Spleen (tissue), 7 donors: ENCODE results near the gene TNPO3.

Source experiments
- POLR2A ChIP-seq, 3 donors: fragments of 450-650 bp; IDR thresholded peaks; one replicate each; pipeline ENCODE4 v1.5.1; 2017; ENCODE audit warnings: antibody characterized with exemption in 3 of 3, mild to moderate bottlenecking in 1 of 3
- POLR2AphosphoS5 ChIP-seq, 3 donors: sonication (generic); formaldehyde crosslinking; IDR thresholded peaks; one replicate each; pipeline ENCODE4 v1.5.1; 2017; ENCODE audit warnings: antibody characterized with exemption in 3 of 3
- TF ChIP-seq, protein P1 (sequence below), 11 experiments: fragments of 200-600 bp in 7 of 11; fragments of 450-650 bp in 4 of 11; sonication (generic) in 4 of 11; IDR thresholded peaks in 8 of 11; conservative IDR thresholded peaks in 3 of 11; 1 replicate in 7 of 11; 2 replicates in 4 of 11; pipeline versions ENCODE4 v1.4.0 to v1.8.0; 2016 to 2021; ENCODE audit warnings: antibody characterized with exemption in 11 of 11, inconsistent platforms in 4 of 11, mild to moderate bottlenecking in 1 of 11
- donor health status: DM: no; HTN: no; CAD: no; lungs with moderate emphysema.
- donor health status: DM: no; HTN: no; CAD: no.
- donor health status: DM: no; HTN: no; CAD: no.

DNA sequence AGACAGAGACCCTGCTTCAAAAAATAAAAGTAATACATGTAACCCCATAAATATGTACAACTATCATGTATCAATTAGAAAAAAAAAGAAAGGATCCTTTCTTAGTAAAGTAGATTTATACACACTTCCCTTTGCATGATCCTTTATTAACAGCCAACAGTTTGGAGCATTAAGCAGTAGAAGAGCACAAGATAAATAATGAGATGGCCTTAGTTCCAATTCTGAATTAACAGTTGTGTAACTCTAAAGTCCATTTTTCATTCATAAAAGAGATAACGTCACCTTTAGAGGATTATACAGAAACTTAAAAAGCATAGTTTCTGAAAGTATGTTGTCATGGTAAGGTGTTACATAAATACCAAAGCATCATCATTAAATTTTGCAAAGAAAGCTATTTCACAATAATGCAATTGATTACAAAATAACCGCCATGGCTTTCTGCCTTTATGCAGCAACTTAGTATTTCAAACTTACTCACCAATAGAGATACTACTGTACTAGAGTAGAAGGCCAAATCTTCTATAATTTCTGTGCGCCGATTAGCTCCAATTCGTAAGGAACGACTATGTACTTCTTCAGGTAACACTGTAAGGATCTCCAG, 40.3 kb downstream of the TNPO3 start:
- TF ChIP-seq, protein P1, sequence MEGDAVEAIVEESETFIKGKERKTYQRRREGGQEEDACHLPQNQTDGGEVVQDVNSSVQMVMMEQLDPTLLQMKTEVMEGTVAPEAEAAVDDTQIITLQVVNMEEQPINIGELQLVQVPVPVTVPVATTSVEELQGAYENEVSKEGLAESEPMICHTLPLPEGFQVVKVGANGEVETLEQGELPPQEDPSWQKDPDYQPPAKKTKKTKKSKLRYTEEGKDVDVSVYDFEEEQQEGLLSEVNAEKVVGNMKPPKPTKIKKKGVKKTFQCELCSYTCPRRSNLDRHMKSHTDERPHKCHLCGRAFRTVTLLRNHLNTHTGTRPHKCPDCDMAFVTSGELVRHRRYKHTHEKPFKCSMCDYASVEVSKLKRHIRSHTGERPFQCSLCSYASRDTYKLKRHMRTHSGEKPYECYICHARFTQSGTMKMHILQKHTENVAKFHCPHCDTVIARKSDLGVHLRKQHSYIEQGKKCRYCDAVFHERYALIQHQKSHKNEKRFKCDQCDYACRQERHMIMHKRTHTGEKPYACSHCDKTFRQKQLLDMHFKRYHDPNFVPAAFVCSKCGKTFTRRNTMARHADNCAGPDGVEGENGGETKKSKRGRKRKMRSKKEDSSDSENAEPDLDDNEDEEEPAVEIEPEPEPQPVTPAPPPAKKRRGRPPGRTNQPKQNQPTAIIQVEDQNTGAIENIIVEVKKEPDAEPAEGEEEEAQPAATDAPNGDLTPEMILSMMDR (IDR thresholded peaks at IDR 0.05 in 8 of 11, conservative IDR thresholded peaks at IDR 0.05 in 3 of 11), result no peak
- TF ChIP-seq POLR2A (IDR thresholded peaks at IDR 0.05) (no peak), POLR2AphosphoS5 (IDR thresholded peaks at IDR 0.05) (no peak)
